Medulla oblongata (tissue), 1 donor: ENCODE results near the gene MTSS2.
A peak's percentile ranks its signal among the peaks of the same experiment; 100 is the strongest.

Source experiments
- DNase-seq: peaks from one replicate; pipeline ENCODE4 v3.0.0-alpha.2; 2015; ENCODE audit errors: extremely low spot score

The MTSS2 gene, protein sequence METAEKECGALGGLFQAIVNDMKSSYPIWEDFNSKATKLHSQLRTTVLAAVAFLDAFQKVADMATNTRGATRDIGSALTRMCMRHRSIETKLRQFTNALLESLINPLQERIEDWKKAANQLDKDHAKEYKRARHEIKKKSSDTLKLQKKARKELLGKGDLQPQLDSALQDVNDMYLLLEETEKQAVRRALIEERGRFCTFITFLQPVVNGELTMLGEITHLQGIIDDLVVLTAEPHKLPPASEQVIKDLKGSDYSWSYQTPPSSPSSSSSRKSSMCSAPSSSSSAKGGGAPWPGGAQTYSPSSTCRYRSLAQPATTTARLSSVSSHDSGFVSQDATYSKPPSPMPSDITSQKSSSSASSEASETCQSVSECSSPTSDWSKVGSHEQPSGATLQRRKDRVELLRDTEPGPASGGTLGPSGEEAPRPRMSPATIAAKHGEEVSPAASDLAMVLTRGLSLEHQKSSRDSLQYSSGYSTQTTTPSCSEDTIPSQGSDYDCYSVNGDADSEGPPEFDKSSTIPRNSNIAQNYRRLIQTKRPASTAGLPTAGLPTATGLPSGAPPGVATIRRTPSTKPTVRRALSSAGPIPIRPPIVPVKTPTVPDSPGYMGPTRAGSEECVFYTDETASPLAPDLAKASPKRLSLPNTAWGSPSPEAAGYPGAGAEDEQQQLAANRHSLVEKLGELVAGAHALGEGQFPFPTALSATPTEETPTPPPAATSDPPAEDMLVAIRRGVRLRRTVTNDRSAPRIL

DNA sequence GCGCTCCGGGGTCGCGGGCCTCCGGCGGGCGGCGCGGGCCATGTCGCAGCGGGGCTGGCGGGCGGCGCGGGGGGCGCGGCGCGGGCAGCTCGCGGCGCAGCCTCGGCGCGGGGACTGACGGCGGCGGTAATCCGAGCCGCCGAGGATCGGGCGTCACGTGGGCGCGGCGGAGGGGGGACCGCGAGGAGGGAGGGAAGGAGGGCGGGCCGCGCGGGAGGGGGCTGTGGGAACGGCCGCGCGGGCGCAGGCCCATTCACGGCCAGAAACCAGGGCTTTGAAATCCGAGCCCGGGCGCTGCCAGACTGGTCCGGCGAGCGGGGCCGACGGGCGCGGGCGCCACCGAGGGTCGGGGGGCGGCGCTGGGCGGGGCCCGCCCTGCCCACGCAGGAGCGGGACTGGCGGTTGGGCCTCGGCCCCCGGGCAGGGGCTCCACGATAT, at the start of gene MTSS2:
Gene MTSS2, minus strand, starts transcription at position 116 of the 438 bp plus-strand sequence. CDS start 262 bp downstream, outside the sequence.
- peak; percentile 85 for DNase-seq

DNA sequence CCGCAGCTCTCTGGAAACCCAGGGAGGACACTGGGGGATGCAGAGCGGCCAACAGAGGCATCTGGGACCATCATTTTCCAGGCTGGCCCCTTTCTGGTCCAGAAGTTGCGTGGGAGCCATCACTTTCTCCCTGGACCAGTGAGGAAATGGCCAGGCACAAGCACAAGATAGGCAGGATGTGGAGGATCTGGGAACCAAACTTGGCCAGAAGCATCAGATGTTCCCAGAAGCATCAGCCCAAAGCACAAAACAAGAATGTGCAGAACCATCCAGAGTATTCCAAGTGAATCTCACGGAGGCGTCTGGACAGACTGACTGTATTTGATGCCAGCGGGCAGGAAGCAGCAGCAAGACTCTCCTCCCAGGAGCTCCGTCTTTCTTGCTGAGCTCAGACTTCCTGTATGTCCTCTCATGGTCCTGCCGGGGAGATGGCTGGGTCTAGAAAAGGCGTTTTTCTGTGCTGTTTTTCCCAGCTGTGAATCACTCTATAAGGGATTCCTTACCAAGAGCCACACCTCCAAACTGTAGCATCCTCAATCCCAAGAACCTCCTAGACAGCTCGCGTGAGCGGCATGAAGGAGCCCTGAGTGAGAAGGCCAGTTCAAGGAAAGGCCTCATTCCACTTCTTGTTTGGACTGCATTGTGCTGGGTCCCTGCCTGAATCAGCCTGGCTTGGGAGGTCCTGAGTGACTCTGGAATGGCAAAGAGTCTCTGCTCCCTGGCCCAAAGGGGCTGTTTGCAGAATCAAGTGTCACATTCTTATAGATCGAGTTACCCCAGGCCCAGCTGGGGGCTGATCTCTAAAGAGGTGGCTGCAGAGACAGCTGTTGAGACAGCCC, 49.5 kb upstream of the MTSS2 start:
- DNase-seq, result no peak

DNA sequence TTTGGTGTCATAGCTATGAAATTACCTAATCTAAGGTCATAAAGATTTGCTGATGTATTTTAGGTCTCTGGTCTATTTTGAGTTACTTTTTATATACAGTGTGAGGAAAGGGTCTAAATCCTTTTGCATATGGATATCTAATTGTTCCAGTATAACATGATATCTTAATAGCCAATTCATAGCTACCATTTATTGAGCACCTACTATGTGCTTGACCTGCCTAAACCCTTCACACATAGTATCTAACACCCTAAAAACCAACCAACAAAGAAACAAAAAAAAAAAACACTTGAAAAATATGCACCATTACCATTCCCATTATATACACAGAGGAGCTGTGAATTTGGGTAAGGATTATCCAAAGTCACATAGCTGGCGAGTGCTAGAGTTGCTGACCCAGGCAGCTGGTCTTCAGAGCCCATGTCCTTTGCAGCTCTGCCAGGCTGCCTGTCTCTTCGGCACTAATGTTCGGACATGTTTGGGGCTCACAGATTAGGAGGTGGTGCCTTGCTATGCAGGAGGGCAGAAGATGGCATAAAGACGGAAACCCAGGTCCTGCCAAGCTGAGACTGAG, 48.8 kb upstream of the MTSS2 start:
- no peak for DNase-seq

DNA sequence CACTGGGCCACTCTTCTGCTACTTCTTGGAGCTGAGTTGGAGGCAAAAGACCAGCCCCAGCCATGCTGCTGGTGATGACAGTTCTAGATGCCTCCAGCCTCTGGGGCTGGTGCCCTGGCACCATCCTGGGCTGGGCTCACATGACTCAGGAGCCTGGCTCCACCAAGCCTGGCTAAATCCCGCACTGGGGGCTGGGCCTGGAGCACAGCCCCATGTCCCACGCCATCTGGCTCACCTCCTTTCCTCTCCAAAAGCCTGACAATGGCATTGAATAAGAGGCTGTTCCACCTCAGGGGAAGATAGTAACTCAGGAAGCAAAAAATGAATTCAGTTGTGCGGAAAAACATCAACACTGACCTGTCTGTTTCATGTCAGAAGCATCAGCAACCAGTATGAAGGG, 45.1 kb upstream of the MTSS2 start:
- DNase-seq, result peak; percentile 72

DNA sequence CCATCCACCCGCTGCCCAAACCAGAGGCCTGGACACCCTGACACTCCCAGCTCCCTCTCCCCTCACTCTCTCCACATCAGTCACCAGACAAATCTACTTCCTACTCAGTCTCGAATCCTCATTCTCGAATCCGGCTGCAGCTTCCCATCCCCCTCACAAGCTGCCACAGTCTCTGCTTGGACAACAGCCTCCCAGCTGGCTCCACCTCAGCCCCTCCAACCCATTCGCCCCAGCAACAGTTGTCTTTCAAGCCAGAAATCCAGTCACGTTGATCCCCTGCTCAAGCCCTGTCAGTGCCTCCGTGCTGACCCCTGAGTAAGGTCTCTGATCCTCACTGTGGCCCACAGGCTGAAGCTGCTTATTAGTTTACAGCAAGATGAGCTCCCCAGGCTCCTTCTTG, 44.2 kb upstream of the MTSS2 start:
- DNase-seq, result peak; percentile 53

DNA sequence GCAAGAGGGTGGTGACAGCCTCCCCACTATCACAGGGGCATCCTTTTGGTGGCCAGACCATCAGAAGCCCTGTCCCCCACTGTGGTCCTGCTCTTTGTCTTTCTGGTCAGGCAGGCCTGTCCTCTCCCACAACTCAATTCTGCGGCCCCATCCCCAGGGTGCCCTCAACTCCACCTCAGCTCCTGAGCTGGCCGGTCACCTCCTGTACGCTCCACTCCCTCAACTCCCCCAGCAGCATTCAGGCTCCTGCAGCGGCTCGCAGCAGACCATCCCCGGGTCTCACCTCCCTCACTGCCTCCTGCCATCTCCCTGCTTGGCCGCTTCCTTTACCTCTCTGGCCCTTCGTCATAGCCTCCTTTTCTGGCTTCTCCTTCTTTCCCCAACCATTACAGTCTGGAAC, 43.4 kb upstream of the MTSS2 start:
- no peak for DNase-seq

DNA sequence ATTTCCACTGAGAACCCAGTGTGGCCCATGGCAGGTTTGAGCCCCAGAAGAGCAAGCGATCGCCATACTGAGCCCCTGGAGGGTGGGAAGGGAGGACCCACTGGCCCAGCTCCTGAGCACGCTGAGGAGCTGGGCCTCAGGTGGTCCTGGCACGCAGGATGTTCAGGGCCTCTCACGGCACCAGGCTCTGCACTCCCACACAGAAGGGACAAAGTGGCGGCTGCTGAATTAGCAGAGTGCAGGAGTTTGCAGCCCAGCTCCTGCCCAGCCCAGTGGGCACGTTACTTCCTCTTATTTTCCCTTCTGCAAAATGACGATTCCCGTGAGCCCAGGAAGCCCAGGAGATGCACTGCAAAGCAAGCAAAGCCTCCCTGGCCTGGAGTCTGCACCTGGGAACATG, 42.3 kb upstream of the MTSS2 start:
- no peak for DNase-seq

DNA sequence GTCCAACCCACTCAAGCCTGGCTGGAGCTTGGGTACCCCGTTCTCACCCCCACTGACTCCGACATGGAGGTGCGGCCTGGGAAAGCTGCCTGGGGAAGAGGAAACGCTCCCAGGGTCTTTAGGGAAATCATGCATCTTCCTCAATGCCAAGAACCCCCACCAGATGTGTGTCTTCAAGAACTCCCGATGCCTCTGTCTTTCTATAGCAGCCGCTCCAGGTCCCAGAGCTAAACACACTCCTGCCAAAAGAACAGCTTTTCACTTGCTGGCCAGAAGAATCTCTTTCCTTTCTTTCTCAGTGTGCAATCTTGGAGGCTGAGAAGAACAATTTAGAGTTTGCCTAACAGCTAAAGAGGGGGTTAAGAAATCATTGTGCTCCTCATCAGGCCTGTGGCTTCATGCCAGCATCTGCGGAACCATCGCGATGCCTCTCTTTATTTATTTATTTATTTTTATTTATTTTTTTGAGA, 41.1 kb upstream of the MTSS2 start:
- no peak for DNase-seq

DNA sequence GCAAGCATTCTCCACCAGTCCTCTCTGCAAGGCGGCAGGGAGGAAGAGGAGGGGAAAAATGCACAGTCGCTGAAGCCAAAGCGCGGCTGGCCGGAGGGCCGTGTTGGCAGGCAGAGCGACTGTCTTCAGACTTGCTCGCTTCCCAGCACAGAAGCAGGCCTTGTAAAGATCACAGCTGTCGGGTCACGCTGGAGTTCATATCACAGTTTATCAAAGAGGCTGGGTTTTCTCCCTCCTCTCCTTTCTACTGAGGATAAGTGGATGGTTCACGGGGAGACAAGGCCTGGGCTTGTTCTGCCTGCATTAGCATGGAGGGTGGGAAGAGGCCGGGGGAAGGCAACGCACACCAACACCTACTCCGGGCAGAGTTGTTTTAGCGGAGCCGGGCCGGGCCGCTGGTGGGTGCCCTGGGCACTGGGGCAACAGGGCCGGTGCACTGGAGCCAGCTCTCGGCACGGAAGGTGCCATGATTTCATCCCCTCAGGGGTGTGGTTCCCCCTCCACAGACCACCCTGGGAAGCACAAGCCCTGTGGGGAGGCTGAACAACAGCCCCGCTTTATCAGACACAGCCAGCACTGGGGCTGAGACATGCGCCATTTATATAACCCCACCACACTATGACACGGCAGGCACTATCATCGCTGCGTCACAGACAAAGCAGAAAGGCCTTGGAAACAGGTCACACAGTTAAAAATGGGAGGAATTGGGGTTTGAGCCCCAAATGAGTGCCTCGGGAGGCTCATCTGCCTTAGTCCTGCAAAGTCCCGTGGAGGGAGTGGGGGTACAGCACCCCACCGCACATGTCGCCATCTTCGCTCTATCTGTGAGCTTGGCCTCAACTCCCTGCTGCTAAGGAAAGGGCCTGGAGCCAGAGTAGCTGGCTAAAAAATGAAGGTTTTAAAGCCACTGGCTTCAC, 40.3 kb upstream of the MTSS2 start:
- DNase-seq, result peak; percentile 94

DNA sequence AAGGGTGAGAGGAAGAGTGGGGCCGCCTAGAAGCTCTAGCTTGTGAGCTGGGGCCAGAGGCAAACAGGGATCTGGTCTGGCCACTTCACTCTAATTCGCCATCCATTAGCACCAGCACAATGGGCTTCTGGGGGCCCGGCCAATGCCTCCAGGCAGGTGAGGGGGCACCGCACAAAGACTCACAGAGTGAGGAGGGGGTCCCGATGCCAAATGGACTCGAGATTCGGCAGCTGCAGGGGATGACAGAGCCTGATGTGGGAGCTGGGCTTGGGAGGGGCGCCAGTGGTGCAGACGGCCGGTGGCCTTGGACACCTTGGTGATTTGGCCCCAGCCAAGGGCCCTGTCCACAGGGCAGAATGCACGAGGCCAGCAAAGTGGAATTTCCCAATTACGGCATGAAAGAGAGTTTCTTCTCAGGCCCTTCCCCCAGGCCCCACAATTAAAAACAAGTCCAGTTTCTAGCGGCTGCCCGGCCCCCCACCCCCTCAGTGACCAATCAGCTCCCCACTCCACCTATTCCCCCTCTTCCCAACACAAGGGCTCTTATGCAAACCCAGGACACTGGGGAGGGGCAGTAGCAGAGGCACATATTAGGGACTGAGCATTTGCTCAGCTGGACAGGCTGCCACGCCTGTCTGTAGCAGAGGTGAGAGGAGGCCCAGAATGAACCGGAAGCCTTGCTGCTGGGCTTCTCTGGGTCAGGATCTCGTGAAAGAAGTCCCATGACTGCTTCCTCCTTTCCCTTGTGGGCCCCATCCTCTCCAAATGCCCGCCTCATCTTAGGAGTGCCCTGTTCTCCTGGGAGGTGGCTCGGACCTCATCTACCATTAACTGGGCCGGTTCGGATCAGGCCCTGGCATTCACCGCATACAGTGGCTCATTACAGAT, 39.4 kb upstream of the MTSS2 start:
- DNase-seq, result no peak

DNA sequence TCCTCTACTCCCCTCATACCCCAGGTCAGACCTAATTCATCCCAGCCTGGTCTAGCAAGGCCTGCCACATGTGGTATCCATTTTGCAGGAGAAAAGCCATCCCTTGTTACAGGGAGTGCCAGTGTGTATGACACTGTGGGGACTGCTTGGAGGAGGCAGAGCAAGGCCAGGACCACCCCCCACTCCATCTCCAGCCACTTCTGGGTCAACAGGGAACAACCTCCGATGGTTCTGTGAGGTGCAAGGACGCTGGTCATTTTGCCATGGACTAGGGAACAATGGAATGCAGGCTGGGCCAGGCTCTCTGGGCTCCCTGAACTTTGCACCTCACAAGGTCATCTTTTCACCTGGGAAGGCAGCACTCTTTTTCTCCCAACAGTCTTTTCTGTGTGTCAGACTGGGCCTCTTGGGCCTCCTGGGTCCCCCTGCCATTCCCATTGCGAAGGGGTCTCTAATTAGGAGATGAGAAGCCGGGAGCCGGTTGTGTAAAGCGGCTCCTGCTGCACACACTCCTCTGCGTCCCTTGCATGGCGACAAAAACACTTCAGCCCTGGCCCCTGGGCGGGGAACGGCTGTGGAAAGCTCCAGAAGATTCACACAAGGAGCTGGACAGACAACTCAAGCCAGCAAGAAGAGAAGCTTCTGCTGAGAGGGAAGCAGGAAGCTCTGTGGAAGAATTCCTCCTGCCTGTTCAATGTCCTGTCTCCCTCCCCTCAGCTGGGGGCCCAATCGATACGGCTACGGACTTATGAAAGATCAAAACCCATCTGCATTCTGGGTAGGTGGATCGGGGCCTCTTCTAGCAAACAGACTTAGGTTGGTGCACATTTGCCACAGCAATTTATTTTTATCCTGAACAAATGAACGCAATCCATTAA, 38.5 kb upstream of the MTSS2 start:
- DNase-seq, result no peak

DNA sequence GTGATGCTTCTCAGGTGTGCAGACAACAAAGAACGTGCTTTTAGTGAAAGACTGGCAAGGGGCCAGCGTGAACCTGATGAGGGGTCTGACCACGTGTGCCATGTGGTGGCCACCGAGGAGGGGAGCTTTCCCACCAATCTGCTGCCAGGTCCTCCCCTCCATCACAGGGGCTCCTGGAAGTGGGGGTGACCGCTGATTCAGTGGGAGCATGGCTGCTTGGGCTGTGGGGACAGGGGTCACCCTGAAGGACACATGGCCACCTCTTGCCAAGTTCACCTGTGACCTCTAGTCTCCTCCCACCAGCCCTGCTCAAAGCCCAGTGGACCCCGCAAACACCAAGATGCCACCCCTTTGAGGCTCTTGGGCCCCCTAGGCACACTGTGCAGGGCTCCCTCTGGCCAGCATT, 37.9 kb upstream of the MTSS2 start:
- DNase-seq, result no peak

DNA sequence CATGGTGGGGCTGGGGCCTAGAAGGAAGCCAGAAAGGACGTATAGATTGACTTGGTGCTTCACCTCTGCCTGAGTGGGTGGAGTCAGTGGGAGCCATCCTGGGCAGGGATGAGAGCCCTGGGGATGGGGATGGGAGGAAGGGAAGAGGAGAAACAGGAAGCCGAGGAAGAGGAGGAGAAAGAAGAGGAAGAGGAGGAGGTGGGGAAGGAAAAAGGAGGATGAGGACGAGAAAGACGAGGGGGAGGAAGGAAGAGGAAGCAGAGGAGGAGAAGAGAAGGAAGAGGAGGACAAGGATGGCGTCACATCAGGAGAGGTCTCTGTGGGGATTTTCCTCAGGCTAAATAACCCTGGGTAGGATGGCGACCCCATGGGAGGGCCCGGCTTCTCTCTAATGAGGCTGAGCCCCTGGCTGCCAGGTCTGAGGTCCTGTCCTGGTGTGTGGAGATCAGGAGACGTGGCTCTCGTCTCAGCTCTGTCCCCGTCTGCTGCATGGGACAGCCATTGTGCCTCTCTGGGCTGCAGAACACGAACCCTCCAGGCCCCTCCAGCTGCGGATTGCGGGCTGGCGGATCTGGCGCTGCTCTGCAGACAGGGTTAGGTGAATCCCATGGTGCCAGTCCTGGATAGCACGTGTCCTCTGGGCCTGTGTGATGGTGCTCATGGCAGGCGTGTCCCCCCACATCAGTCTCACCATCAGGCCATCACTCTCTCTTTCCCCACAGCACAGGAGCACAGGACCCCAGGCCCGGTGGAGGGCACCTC, 35.5 kb upstream of the MTSS2 start:
- no peak for DNase-seq

DNA sequence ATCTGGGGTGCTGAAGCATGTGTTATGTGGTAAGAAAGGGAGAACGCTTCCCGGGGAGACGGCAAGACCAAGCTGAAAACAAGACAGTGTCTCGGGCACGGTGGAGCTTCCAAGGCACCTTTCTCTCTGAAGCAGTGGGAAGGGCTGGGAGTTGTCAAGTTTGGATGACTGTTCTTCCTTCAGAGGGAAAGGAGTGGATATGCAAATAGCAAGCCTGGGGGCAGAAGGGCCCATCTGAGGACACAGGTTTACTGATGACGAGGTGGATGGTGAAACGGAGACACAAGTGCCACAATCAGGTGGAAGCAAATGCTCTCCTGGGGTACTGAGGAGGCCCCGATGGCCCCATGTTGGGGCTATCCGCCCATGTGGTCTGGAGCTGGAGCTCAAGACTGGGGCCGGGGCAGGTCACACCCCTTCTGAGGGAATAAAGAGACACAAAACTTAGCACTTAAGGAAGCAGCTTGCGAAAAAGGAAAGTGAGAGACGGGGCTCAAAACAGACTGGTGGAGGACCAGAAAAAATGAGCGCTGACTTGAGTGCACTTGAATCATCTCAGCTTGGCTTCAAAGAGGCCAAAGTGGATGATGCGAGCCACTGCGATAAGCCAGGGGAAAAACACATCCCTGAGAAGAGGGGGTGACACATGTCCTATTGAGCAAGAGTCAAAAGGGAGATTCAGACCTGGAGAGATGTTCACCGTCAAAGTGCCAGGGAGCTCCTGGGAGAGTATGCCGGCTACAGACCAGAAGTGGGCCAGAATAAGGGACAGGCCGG, 34.8 kb upstream of the MTSS2 start:
- no peak for DNase-seq

DNA sequence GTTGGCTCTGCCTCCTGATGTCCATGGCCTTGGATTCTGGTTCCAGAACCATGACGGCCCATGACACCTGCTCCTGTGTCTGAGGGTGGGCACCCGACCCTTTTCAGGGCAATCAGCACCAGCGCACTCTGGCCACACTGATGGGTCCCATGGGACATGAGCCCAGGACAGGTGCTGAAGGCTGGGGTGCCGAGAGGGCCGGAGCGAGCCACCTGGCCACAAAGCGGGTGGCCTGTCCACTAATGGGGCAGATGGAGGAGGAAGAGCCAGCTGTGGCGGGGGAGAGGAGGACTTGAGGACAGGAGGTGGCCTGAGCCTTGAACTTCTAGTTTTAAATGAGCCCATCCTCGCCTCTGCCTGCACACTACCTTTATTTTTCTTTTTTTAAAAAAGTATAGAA, 31.2 kb upstream of the MTSS2 start:
- DNase-seq, result no peak

DNA sequence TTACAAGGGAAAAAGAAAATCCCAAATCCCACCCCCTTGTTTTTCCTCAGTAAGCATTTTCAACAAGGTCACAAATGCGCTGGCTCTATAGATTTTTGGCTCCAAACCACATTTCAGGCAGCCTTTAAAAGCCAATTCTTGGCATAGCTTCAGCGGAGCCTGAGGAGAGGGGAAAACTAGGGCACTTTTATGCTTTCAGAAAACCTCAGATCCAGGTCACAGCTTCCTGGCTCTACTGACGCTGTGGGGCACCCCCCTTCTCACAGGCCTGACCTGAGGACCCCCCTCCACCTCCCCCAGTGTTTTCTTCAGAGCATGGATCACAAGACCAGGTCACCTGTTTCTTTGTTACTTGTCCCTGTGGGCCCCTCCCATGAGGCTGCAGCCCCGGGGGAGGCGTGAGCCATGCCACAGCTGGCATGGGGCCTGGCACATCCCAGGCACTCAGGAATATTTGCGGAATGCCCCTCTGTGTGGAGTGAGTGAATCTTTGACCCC, 30.1 kb upstream of the MTSS2 start:
- no peak for DNase-seq
